CD4-positive, alpha-beta T cell (primary cell): Measurements from ENCODE around the gene DRAXIN. TPM values are rescaled to one million over a fixed set of nuclear protein-coding genes. Genes with fewer than 3 reads are reported as not detected.
A peak's percentile ranks its signal among the peaks of the same experiment; 100 is the strongest.
"Not testable (repeated sequence)": the region's sequence is repeated elsewhere in the genome, so short reads cannot be mapped to it uniquely, and the experiment has no call there.

Source experiments
- ATAC-seq: fragments of 200-7000 bp; cut with Tn5 transposase; one replicate; pipeline ENCODE4 v1.10.0; 2022; ENCODE audit warnings: mild to moderate bottlenecking; ENCODE audit not compliant: poor library complexity
- CTCF ChIA-PET: fragments of 350-600 bp; sonication (Branson Sonifier 250); formaldehyde crosslinking; loops from one replicate; lab custom pipeline; 2021; ENCODE audit warnings: antibody characterized with exemption, inconsistent platforms; lab: Charles Lee
- POLR2A ChIA-PET: fragments of 350-600 bp; sonication (Branson Sonifier 250); formaldehyde crosslinking; loops from one replicate; lab custom pipeline; 2021; ENCODE audit warnings: antibody characterized with exemption, inconsistent platforms; lab: Charles Lee
- DNase-seq, 14 experiments: peaks; one replicate each; pipeline ENCODE4 v3.0.0-alpha.2; 2013 to 2020; ENCODE audit warnings: mixed read lengths in 2 of 14
- H3K27ac ChIP-seq, 2 donors: one replicate each; pipeline versions ENCODE4 v1.5.1 to v1.7.0; 2013; ENCODE audit warnings: low read length in 2 of 2, low read depth in 1 of 2, mild to moderate bottlenecking in 1 of 2
- H3K27me3 ChIP-seq, 2 experiments: 1 replicate in 1 of 2; 2 replicates in 1 of 2; pipeline versions ENCODE4 v1.6.1 to v1.7.0; 2013; ENCODE audit warnings: low read length in 2 of 2, control low read depth in 1 of 2, mild to moderate bottlenecking in 1 of 2, moderate library complexity in 1 of 2; ENCODE audit not compliant: insufficient read depth in 2 of 2, control insufficient read depth in 1 of 2
- H3K36me3 ChIP-seq: one replicate; pipeline ENCODE4 v1.6.1; 2013; ENCODE audit warnings: low read length, control low read depth; ENCODE audit not compliant: insufficient read depth
- H3K4me1 ChIP-seq: one replicate; pipeline ENCODE4 v1.6.1; 2013; ENCODE audit warnings: low read length, control low read depth; ENCODE audit not compliant: insufficient read depth
- H3K4me3 ChIP-seq: one replicate; pipeline ENCODE4 v1.5.1; 2013; ENCODE audit warnings: mild to moderate bottlenecking, low read length, moderate library complexity
- H3K9me3 ChIP-seq, 2 experiments: 1 replicate in 1 of 2; 2 replicates in 1 of 2; pipeline versions ENCODE4 v1.6.1 to v1.7.0; 2013; ENCODE audit warnings: low read length in 2 of 2, mild to moderate bottlenecking in 2 of 2, control low read depth in 1 of 2, moderate library complexity in 1 of 2; ENCODE audit not compliant: control insufficient read depth in 1 of 2, insufficient read depth in 1 of 2
- H3K27ac Mint-ChIP-seq: one replicate; pipeline ENCODE4 v1.8.0; 2020; ENCODE audit warnings: mixed read lengths
- H3K27me3 Mint-ChIP-seq: one replicate; pipeline ENCODE4 v1.8.0; 2021; ENCODE audit warnings: mixed read lengths
- H3K36me3 Mint-ChIP-seq: one replicate; pipeline ENCODE4 v1.8.0; 2021; ENCODE audit warnings: low read depth, mixed read lengths
- H3K4me1 Mint-ChIP-seq: one replicate; pipeline ENCODE4 v1.8.0; 2021; ENCODE audit warnings: low read depth, mixed read lengths
- H3K4me3 Mint-ChIP-seq: one replicate; pipeline ENCODE4 v1.8.0; 2020; ENCODE audit warnings: mild to moderate bottlenecking, mixed read lengths
- H3K9me3 Mint-ChIP-seq: one replicate; pipeline ENCODE4 v1.8.0; 2020; ENCODE audit warnings: mixed read lengths
- CTCF ChIP-seq: fragments of 200-600 bp; IDR thresholded peaks from one replicate; pipeline ENCODE4 v1.8.0; 2022; ENCODE audit warnings: antibody characterized with exemption, mild to moderate bottlenecking
- intact Hi-C, 2 experiments: fragments of 100-400 bp; cut with DNase I in 1 of 2; cut with micrococcal nuclease in 1 of 2; formaldehyde crosslinking; loops; one replicate each; pipeline versions ENCODE4 v1.15.1 to v1.9.0; 2023 to 2025; cut with DNase I, micrococcal nuclease
- polyA plus RNA-seq, 2 donors: library from polyadenylated mRNA; unstranded; fragments of 120-200 nt; gene quantifications; one replicate each; pipeline ENCODE4 v1.2.1, GENCODE V29; 2013
- total RNA-seq, 174 experiments: library from RNA in 2 of 174; stranded (reverse) in 2 of 174; gene quantifications; one replicate each; pipeline ENCODE4 v1.2.3 and lab custom pipeline; 2021 to 2026

The DRAXIN gene
- total RNA-seq (under 1 TPM; 0.05 to 0.08 TPM), total RNA-seq (lab: John Stamatoyannopoulos, UW) (0 to 1.9 (median 0.41) reads per million in 172 experiments)
- polyA plus RNA-seq (2013, experiment 1 of 2): 0.10 TPM
- 0.11 TPM for polyA plus RNA-seq (2013, experiment 2 of 2)

DNA sequence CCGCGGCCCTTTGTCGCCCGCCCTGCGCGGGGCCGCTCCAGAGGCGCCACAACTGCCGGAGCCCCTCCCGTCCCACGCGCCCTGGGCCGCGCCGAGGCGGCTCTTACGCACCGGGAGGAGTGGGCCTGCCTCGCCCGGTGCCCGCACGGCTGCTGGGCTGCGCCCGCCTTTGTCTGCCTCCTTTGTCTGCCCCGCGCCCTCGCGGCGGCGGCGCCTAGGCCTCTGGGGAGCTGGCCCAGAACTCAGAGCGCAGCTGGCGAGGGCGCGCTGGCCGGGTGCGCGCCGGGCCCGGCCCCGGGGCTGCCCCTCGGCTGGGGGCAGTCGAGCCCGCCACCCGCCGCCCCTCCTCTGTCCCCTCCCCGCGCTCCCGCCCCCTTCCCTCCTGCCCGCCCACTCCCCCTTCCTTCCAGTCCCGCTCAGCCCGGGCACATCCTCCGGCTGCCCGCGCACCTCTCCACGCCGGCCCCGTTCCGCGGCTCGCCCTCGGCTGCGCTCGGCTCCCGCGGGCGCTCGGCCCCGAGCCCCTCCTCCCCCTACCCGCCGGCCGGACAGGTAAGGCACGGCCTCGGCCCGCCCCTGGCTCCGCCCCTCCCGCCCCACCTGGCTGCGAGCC lies at the start of gene DRAXIN:
TSS of gene DRAXIN (plus strand) at position 409 of the 613 bp plus-strand sequence. CDS start 14,549 bp downstream, outside the sequence.
- ChIA-PET POLR2A (interaction anchor here (2.3 kb wide), 1 partner anchor 10 kb away, joined by 11 read pairs; the partner anchor contains the start of gene MAD2L2), CTCF (interaction anchor here (1.7 kb wide), 1 partner anchor 28 kb away, joined by 5 read pairs; no protein-coding TSS in a partner anchor)
- Histone ChIP-seq H3K27ac (no peak within 1 kb of the TSS), H3K27me3 (peaks cover 28 to 40% of the 10 kb centered on the region in 2 experiments), H3K36me3 (no peaks in the 10 kb centered on the region), H3K9me3 (peaks cover 0 to 12% of the 10 kb centered on the region in 2 experiments), H3K4me1 (peaks cover 31% of the 10 kb centered on the region), H3K4me3 (peak within 1 kb of the TSS; percentile 1)
- peaks cover 27% of the 10 kb centered on the region for H3K4me1 Mint-ChIP-seq
- H3K9me3 Mint-ChIP-seq: no peaks in the 10 kb centered on the region
- no peak for TF ChIP-seq CTCF
- H3K36me3 Mint-ChIP-seq: no peaks in the 10 kb centered on the region
- ATAC-seq (peak; percentile 22), DNase-seq (peak in 2 of 14 experiments; percentile 3 to 16)
- intact Hi-C loops: no loop called here
- H3K27me3 Mint-ChIP-seq: peaks cover 50% of the 10 kb centered on the region
- H3K4me3 Mint-ChIP-seq: peak within 1 kb of the TSS; percentile 87
- H3K27ac Mint-ChIP-seq: no peak within 1 kb of the TSS

DNA sequence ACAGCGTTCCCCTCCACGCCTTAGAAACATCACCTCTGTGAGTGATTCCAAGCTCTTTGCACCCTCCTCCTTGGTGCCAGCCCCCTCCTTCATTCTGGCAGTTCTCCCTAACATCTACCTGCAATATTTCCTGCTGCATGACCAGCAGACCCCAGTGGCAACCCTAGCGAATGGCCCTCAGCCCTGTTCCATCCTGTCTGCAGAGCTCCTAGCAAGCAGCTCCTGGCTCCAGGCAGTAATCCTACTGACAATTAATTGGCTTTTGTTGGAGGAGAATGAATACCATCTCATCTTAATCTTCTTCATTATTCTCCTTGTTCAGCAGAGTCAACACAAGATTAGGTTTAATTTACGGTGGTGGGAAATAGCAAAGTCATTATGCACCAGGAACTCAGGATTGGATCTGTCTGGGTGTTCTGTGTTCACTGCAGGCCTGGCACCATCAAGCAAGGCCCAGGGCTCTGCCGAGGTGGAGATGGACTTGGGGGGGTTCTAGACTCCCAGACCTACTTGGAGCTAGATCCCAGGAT lies 49.7 kb upstream of the DRAXIN start:
- Histone ChIP-seq H3K4me1 (peaks cover 4% of the 10 kb centered on the region), H3K27me3 (peaks cover 0 to 2% of the 10 kb centered on the region in 2 experiments), H3K36me3 (no peaks in the 10 kb centered on the region), H3K9me3 (no peaks in the 10 kb centered on the region), H3K27ac (no peak overlapping the region), H3K4me3 (no peak overlapping the region)
- Mint-ChIP-seq H3K36me3 (no peaks in the 10 kb centered on the region), H3K9me3 (no peaks in the 10 kb centered on the region), H3K4me3 (no peak overlapping the region), H3K27me3 (peaks cover 7% of the 10 kb centered on the region), H3K27ac (no peak overlapping the region), H3K4me1 (no peaks in the 10 kb centered on the region)
- no peak for DNase-seq
- CTCF ChIA-PET: interaction anchor here (0.5 to 3.2 kb wide), 20 partner anchors 8 to 1154 kb away, joined by 3 to 19 read pairs (median 4); partner anchors contain the start of genes FBXO6 and UBIAD1
- no peak for ATAC-seq
- intact Hi-C loops: loop anchor here (1.0 to 10.0 kb wide), 4 partner anchors 305 to 1147 kb away; no protein-coding TSS in a partner anchor
- POLR2A ChIA-PET: interaction anchor here (1.1 to 1.2 kb wide), 2 partner anchors 8 to 604 kb away, joined by 3 to 4 read pairs; no protein-coding TSS in a partner anchor
- TF ChIP-seq CTCF: no peak

DNA sequence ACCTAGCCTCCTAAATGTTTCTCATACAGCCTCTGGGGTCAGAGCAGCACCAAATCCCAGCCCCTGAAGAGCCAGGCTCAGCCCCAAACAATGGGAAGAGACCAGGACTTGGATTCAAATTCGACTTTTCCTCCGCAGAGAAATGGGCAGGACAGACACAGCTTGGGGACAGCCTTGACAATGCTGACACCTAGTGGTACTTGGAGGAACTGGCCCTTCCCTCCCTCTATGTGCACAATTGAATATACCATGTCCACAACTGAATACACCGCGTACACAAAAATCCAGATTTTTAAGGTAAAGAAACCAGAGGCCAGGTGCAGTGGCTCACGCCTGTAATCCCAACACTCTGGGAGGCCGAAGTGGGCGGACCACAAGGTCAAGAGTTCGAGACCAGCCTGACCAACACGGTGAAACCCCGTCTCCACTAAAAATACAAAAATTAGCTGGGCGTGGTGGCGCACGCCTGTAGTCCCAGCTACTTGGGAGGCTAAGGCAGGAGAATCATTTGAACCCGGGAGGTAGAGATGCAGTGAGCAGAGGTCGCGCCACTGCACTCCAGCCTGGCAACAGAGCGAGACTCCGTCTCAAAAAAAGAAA lies 49.0 kb upstream of the DRAXIN start:
- H3K4me3 ChIP-seq, H3K9me3 Mint-ChIP-seq, H3K4me1 Mint-ChIP-seq, H3K27me3 ChIP-seq, H3K27ac ChIP-seq, H3K36me3 ChIP-seq, H3K27me3 Mint-ChIP-seq, H3K36me3 Mint-ChIP-seq, H3K27ac Mint-ChIP-seq, H3K9me3 ChIP-seq, H3K4me3 Mint-ChIP-seq, H3K4me1 ChIP-seq: not testable (repeated sequence)
- CTCF ChIA-PET: interaction anchor here (0.5 to 3.2 kb wide), 19 partner anchors 8 to 1155 kb away, joined by 3 to 19 read pairs (median 4); partner anchors contain the start of genes FBXO6 and UBIAD1
- peak; percentile 92 for TF ChIP-seq CTCF
- DNase-seq (peak; percentile 52 to 86 (median 67)), ATAC-seq (peak; percentile 82)
- POLR2A ChIA-PET: interaction anchor here (1.1 to 1.2 kb wide), 2 partner anchors 9 to 605 kb away, joined by 3 to 4 read pairs; no protein-coding TSS in a partner anchor
- intact Hi-C loops: loop anchor here (1.0 to 10.0 kb wide), 4 partner anchors 305 to 1148 kb away; no protein-coding TSS in a partner anchor
